ENCODE results near the gene ECI1.
A peak's percentile ranks its signal among the peaks of the same experiment; 100 is the strongest.

Gene ECI1

GRCh38 chr16:2251296-2252111 lies at the start of gene ECI1:
TSS of gene ECI1 (minus strand) at chr16:2251587. CDS start at chr16:2251566, 21 bp downstream.
- peak; percentile 89 for DNase-seq

GRCh38 chr16:2299915-2300192 lies 48.5 kb upstream of the ECI1 start:
- no peak for DNase-seq

- no peak for DNase-seq
Measured at GRCh38 chr16:2299121-2299914, 47.9 kb upstream of the ECI1 start.

- no peak for DNase-seq
Measured at GRCh38 chr16:2298621-2299020, 47.2 kb upstream of the ECI1 start.

GRCh38 chr16:2297506-2297860 lies 46.1 kb upstream of the ECI1 start:
- no peak for DNase-seq

- no peak for DNase-seq
Measured at GRCh38 chr16:2296661-2297505, 45.5 kb upstream of the ECI1 start.

GRCh38 chr16:2295056-2295798 lies 43.8 kb upstream of the ECI1 start:
- DNase-seq: no peak

- no peak for DNase-seq
Measured at GRCh38 chr16:2292221-2292620, 40.8 kb upstream of the ECI1 start.

GRCh38 chr16:2289282-2289681 lies 37.9 kb upstream of the ECI1 start:
- no peak for DNase-seq

GRCh38 chr16:2288726-2289125 lies 37.3 kb upstream of the ECI1 start:
- no peak for DNase-seq

- DNase-seq: no peak
Measured at GRCh38 chr16:2287916-2288547, 36.6 kb upstream of the ECI1 start.

GRCh38 chr16:2286550-2286949 lies 35.2 kb upstream of the ECI1 start:
- no peak for DNase-seq

- DNase-seq: no peak
Measured at GRCh38 chr16:2285731-2286191, 34.4 kb upstream of the ECI1 start.

- DNase-seq: no peak
Measured at GRCh38 chr16:2284797-2285576, 33.6 kb upstream of the ECI1 start.

- DNase-seq: no peak
Measured at GRCh38 chr16:2284001-2284770, 32.8 kb upstream of the ECI1 start.

- no peak for DNase-seq
Measured at GRCh38 chr16:2282866-2283555, 31.6 kb upstream of the ECI1 start.

- DNase-seq: no peak
Measured at GRCh38 chr16:2282262-2282661, 30.9 kb upstream of the ECI1 start.

- DNase-seq: no peak
Measured at GRCh38 chr16:2280981-2281542, 29.7 kb upstream of the ECI1 start.

- DNase-seq: no peak
Measured at GRCh38 chr16:2280461-2280860, 29.1 kb upstream of the ECI1 start.
